Measurements from ENCODE around the gene TRAF6.

GRCh38 chr11:36451045-36451444 is 59.0 kb downstream of the TRAF6 start:
- TF ChIP-seq CTCF (IDR thresholded peaks at IDR 0.05) (no peak), POLR2AphosphoS5 (IDR thresholded peaks at IDR 0.05) (no peak), POLR2A (IDR thresholded peaks at IDR 0.05) (no peak)

Measured in prostate gland (tissue), 2 donors.